C4-2B (cell line): ENCODE data around the gene HNRNPR.

Source experiments
- H3K27ac ChIP-seq: fragments of 450-650 bp; 2 replicates; pipeline ENCODE4 v1.5.1; 2017
- ZFX ChIP-seq: fragments of 450-650 bp; IDR thresholded peaks from 2 replicates; pipeline ENCODE4 v1.6.1; 2017
- TF ChIP-seq, protein P1 (sequence below): fragments of 450-650 bp; conservative IDR thresholded peaks from 2 replicates; pipeline ENCODE4 v1.5.1; 2017; ENCODE audit warnings: mild to moderate bottlenecking

The HNRNPR gene

DNA sequence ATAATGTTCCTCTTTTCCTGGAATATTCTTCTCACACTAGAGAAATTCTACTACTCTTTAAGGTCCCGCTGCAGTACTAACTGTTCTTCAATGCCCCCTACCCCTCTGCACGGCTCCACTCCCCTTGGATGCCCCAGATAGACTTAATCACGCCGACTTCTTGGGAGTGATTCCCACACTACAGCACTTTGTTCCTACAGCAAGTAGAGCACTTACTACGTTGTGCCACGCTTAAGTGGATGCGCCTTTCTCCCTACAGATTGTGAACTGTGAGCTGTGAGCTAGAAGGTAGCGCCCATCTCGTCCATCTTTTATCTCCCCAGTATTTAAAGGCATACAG, 23.3 kb upstream of the HNRNPR start:
- no peak for TF ChIP-seq ZFX
- TF ChIP-seq, protein P1, sequence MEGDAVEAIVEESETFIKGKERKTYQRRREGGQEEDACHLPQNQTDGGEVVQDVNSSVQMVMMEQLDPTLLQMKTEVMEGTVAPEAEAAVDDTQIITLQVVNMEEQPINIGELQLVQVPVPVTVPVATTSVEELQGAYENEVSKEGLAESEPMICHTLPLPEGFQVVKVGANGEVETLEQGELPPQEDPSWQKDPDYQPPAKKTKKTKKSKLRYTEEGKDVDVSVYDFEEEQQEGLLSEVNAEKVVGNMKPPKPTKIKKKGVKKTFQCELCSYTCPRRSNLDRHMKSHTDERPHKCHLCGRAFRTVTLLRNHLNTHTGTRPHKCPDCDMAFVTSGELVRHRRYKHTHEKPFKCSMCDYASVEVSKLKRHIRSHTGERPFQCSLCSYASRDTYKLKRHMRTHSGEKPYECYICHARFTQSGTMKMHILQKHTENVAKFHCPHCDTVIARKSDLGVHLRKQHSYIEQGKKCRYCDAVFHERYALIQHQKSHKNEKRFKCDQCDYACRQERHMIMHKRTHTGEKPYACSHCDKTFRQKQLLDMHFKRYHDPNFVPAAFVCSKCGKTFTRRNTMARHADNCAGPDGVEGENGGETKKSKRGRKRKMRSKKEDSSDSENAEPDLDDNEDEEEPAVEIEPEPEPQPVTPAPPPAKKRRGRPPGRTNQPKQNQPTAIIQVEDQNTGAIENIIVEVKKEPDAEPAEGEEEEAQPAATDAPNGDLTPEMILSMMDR = no peak
- peak overlapping the region; percentile 84 for H3K27ac ChIP-seq

DNA sequence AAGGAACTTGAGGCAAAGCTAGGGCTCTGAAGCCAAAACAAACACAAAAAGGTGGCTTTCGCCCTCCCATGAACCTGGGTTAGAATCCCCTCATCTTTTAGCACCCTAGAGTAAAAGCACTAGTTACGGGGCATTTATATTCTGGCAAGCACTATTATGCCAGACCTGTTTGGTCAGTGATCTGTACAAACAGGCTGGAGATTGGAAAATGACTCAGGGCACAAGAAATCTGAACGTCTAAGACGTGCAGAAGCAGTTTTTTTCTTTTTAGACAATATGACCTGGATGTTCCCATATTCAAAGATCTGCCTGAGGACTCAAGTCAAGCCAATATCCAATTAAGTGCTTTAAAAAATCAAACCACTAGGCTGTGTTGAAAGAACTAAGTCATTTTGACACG, 22.5 kb upstream of the HNRNPR start:
- TF ChIP-seq ZFX = no peak
- TF ChIP-seq, protein P1 = no peak
- H3K27ac ChIP-seq = no peak overlapping the region

DNA sequence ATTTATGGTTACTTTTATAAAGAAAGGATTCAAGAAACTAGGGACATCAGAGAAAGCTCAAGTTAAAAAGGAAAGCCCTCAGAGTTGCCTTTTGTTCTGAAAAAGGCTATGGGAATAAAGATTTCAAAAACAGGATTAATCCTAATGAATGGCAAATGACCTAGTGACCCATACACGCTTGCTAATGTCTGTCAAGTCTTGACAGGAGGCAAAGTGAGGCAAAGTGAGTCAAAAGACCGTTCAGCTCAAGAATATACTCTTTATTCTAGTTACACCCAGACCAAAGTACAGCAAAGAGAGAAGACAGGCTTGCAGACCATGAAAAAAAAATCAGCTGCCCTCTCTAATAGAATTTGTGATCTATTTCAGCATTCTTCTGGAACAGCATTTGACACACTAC, 22.1 kb upstream of the HNRNPR start:
- TF ChIP-seq ZFX = no peak
- TF ChIP-seq, protein P1 = no peak
- H3K27ac ChIP-seq = no peak overlapping the region

DNA sequence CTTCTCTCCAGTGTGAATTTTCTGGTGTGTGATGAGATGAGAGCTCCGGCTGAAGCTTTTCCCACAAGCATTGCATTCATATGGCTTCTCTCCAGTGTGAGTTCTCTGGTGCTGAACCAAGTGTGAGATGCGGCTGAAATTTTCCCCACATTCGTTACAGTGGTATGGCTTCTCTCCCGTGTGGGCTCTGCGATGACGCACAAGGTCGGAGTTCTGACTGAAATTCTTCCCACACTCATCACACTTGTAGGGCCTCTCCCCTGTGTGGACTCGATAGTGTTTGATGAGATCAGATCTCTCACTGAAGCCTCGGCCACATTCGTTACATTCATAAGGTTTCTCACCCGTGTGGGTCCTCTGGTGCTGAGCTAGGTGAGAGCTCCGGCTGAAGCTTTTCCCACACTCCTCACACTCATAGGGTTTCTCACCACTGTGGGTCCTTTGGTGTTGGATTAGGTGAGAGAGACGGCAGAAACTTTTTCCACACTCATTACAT, 18.2 kb upstream of the HNRNPR start:
- TF ChIP-seq, protein P1 = no peak
- TF ChIP-seq ZFX = no peak
- no peak overlapping the region for H3K27ac ChIP-seq

DNA sequence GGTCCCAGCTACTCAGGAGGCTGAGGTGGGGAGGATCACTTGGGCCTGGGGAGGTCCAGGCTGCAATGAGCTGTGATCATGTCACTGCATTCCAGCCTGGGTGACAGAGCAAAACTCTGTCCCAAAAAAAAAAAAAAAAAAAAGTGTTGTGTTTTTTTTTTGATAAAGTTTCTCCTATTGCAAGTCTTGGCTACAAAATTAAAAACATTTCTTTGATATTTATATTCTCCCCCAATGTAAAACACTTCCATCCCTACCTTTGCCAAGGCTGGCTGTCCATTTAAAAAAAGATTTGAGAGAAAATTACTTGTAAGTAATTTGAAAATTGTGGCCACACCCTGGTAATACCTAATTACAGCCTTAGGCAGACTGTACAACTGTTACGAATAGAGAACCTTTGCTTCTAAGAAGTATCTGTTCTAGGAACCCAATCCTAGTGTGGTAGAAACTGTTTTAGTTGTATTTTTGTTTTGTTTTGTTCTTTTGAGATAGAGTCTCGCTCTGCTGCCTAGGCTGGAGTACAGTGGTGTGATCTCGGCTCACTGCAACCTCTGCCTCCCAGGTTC, 14.3 kb upstream of the HNRNPR start:
- TF ChIP-seq, protein P1 = no peak
- no peak for TF ChIP-seq ZFX
- no peak overlapping the region for H3K27ac ChIP-seq

DNA sequence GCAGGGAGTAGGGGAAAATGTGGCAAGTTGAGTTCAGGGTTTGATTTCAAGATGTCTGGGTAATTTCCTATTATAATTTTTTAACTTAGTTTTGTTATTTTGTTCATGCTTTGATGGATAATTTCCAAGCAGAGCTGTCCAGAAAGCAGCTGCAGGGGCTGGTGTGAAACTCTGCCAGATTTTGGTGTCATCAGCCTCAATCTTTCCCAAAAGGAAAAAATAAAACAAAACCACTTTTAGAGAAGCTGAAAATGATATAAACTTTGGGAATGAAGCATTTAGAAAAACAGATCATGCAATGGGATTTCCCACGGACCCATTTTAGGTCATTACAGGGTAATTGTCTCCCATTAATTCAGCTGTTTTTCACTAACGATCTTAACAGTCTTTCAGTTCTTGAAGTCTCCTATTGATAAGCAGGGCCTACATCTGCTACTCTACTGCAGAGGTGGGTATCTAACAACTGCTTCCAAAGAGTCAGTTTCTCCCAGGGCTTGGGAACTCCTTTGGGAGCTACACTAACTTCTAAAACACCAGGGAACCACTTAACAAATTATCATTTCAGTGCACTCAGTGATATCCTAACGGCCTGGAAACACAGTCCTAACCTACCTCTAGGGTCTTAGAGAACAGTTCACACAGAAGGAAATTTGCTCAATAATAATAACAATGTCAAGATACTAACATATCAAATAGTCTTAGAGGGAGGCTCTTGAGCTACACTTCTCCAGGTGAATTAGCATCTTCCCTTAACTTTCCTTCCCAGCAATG, 13.2 kb upstream of the HNRNPR start:
- no peak overlapping the region for H3K27ac ChIP-seq
- TF ChIP-seq, protein P1 = no peak
- TF ChIP-seq ZFX = no peak

DNA sequence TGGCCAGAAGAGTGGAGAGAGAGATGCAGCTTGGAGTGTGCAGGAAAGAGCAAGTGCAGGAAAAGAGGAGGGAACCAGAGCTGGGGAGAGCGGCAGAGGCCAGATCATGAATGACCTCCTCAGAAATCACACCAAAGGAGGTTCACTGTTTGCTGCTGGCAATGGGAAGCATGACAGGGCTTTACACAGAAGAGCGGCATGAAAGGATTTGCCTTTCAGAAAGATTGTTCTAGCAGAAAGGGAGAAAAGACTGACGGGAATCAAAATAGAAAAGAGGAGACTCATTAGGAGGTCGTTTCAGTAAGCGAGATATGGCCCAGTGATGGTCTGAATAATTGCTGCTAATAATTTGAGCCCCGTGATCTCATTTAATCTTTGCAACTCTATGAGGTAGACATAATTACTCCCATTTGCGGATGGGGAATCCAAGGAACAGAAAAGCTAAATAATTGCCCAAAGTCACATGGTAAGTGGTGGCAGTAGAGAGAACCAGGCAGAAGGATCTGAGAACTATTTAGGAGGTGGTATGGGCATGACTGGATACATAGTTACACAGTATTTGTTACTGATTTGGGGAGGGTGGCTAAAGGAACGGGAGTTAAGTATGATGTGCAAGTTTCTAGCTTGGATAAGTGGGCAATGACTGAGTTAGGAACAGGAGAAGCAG, 12.5 kb upstream of the HNRNPR start:
- TF ChIP-seq, protein P1 = no peak
- no peak for TF ChIP-seq ZFX

More for the DNA sequence above, 12.5 kb upstream of the HNRNPR start:
- H3K27ac ChIP-seq = no peak overlapping the region
